GM23248 (cell line): Measurements from ENCODE around the gene ELP6. TPM values are rescaled to one million over a fixed set of nuclear protein-coding genes. Genes with fewer than 3 reads are reported as not detected.

ENCODE experiments used
- DNase-seq: peaks from one replicate; pipeline ENCODE4 v3.0.0-alpha.2; 2015
- H2AFZ ChIP-seq: fragments of 200-600 bp; sonication (generic); 2 replicates; pipeline ENCODE4 v1.6.1; 2016; ENCODE audit warnings: antibody characterized with exemption
- H3F3A ChIP-seq: fragments of 200-600 bp; sonication (generic); 2 replicates; pipeline ENCODE4 v1.6.1; 2016; ENCODE audit warnings: mild to moderate bottlenecking, antibody characterized with exemption, mixed run types; ENCODE audit not compliant: insufficient read depth
- H3K27ac ChIP-seq: fragments of 200-600 bp; sonication (generic); 2 replicates; pipeline ENCODE4 v1.5.1; 2016; ENCODE audit warnings: mild to moderate bottlenecking
- H3K27me3 ChIP-seq: fragments of 200-600 bp; sonication (generic); replicated peaks from 2 replicates; pipeline ENCODE4 v1.6.1; 2016; ENCODE audit warnings: mild to moderate bottlenecking; ENCODE audit not compliant: insufficient read depth
- H3K36me3 ChIP-seq: fragments of 200-600 bp; sonication (generic); 2 replicates; pipeline ENCODE4 v1.6.1; 2016; ENCODE audit warnings: low read depth, mild to moderate bottlenecking
- H3K4me1 ChIP-seq: fragments of 200-600 bp; sonication (generic); 2 replicates; pipeline ENCODE4 v1.6.1; 2016; ENCODE audit warnings: mild to moderate bottlenecking; ENCODE audit not compliant: insufficient read depth
- H3K4me2 ChIP-seq: fragments of 200-600 bp; sonication (generic); one replicate; pipeline ENCODE4 v1.6.1; 2016; ENCODE audit warnings: mild to moderate bottlenecking; ENCODE audit not compliant: unreplicated experiment
- H3K4me3 ChIP-seq: fragments of 200-600 bp; sonication (generic); 2 replicates; pipeline ENCODE4 v1.5.1; 2016; ENCODE audit warnings: mild to moderate bottlenecking
- H3K79me2 ChIP-seq: fragments of 200-600 bp; sonication (generic); 2 replicates; pipeline ENCODE4 v1.6.1; 2016; ENCODE audit warnings: mild to moderate bottlenecking; ENCODE audit not compliant: insufficient read depth
- H3K9ac ChIP-seq: fragments of 200-600 bp; sonication (generic); 2 replicates; pipeline ENCODE4 v1.6.1; 2016; ENCODE audit warnings: mild to moderate bottlenecking
- H3K9me2 ChIP-seq: fragments of 200-600 bp; sonication (generic); 2 replicates; pipeline ENCODE4 v1.6.1; 2016; ENCODE audit warnings: mixed run types, mild to moderate bottlenecking, moderate library complexity; ENCODE audit not compliant: insufficient read depth
- H3K9me3 ChIP-seq: fragments of 200-600 bp; sonication (generic); one replicate; pipeline ENCODE4 v1.6.1; 2017; ENCODE audit warnings: low read depth
- H4K20me1 ChIP-seq: fragments of 200-600 bp; sonication (generic); 2 replicates; pipeline ENCODE4 v1.6.0; 2016; ENCODE audit not compliant: insufficient read depth
- EZH2 ChIP-seq: fragments of 200-600 bp; sonication (generic); IDR thresholded peaks from 2 replicates; pipeline ENCODE4 v1.6.1; 2018; ENCODE audit warnings: antibody characterized with exemption, mild to moderate bottlenecking; ENCODE audit not compliant: insufficient read depth, poor library complexity, severe bottlenecking
- EZH2phosphoT487 ChIP-seq: fragments of 200-600 bp; sonication (generic); IDR thresholded peaks from 2 replicates; pipeline ENCODE4 v1.6.1; 2018; ENCODE audit warnings: antibody characterized with exemption, moderate library complexity, mild to moderate bottlenecking, low read depth; ENCODE audit not compliant: insufficient read depth
- WGBS, 2 experiments: methylation state at CpG; one replicate each; pipeline ENCODE4 v1.1.6; 2015 to 2017; ENCODE audit warnings: low lambda C conversion rate in 2 of 2, low coverage in 1 of 2; ENCODE audit errors: missing lambda C conversion rate in 2 of 2; 5-methylcytosine and 5-hydroxymethylcytosine counted together
- in situ Hi-C: fragments of 300-500 bp; cut with MboI; formaldehyde crosslinking; loops from 2 replicates; pipeline ENCODE4 v1.15.0; 2020
- polyA plus RNA-seq: library from polyadenylated mRNA; unstranded; fragments of >200 nt; fragmentation: Nextera tagmentation; extraction: Ambion mirVana; gene quantifications from 2 replicates; pipeline ENCODE4 v1.2.1, GENCODE V29; 2016
- total RNA-seq: library from RNA; depleted of rRNA; stranded (reverse); fragments of >200 nt; shearing (Covaris generic); gene quantifications from 2 replicates; pipeline ENCODE4 v1.2.3, GENCODE V29; 2014; rRNA removed

Gene ELP6, protein sequence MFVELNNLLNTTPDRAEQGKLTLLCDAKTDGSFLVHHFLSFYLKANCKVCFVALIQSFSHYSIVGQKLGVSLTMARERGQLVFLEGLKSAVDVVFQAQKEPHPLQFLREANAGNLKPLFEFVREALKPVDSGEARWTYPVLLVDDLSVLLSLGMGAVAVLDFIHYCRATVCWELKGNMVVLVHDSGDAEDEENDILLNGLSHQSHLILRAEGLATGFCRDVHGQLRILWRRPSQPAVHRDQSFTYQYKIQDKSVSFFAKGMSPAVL
- total RNA-seq, result 25.7 and 28.6 TPM in 2 replicates
- polyA plus RNA-seq, result 34.9 and 36.0 TPM in 2 replicates

GRCh38 chr3:47513125-47513929 lies at the start of gene ELP6:
TSS of gene ELP6 (minus strand) at chr3:47513712. CDS start at chr3:47513590, 122 bp downstream.
- H2AFZ ChIP-seq, result peak within 1 kb of the TSS; percentile 95
- peak within 1 kb of the TSS; percentile 79 for H3K27ac ChIP-seq
- H3K4me1 ChIP-seq, result no peaks in the 10 kb centered on the region; the same call in 1 of the 2 replicates
- no peaks in the 10 kb centered on the region for H3K27me3 ChIP-seq
- H3K9me3 ChIP-seq, result no peaks in the 10 kb centered on the region
- peak; percentile 98 for DNase-seq
- H3K4me2 ChIP-seq, result peak within 1 kb of the TSS; percentile 96
- peak within 1 kb of the TSS; percentile 95 for H3K4me3 ChIP-seq
- WGBS, 2 experiments, result 1% methylated on average over 68 to 70 of the region's 71 CpGs
- no peaks in the 10 kb centered on the region for H4K20me1 ChIP-seq
- TF ChIP-seq EZH2, result no peak
- TF ChIP-seq EZH2phosphoT487, result no peak
- in situ Hi-C loops, result no loop called here
- H3K9me2 ChIP-seq, result no peaks in the 10 kb centered on the region
- peak within 1 kb of the TSS; percentile 85 for H3K9ac ChIP-seq
- H3F3A ChIP-seq, result no peaks in the 10 kb centered on the region
- H3K79me2 ChIP-seq, result peaks cover 38% of the 10 kb centered on the region
- peaks cover 3% of the 10 kb centered on the region; the same call in 1 of the 2 replicates for H3K36me3 ChIP-seq

GRCh38 chr3:47556351-47556750 lies 42.8 kb upstream of the ELP6 start:
- no peaks in the 10 kb centered on the region for H3K9me3 ChIP-seq
- in situ Hi-C loops, result no loop called here
- no peak overlapping the region for H3K9ac ChIP-seq
- no peaks in the 10 kb centered on the region for H3K36me3 ChIP-seq
- no peak for DNase-seq
- H3K4me3 ChIP-seq, result no peak overlapping the region
- H3K27me3 ChIP-seq, result peaks cover 14% of the 10 kb centered on the region
- no peaks in the 10 kb centered on the region for H3K4me1 ChIP-seq
- H3F3A ChIP-seq, result no peaks in the 10 kb centered on the region
- H3K9me2 ChIP-seq, result no peaks in the 10 kb centered on the region
- H3K79me2 ChIP-seq, result no peaks in the 10 kb centered on the region
- TF ChIP-seq EZH2phosphoT487, result no peak
- H2AFZ ChIP-seq, result no peak overlapping the region
- WGBS, 2 experiments, result 67 to 71% methylated on average over 2 of the region's 2 CpGs
- H4K20me1 ChIP-seq, result no peaks in the 10 kb centered on the region
- H3K27ac ChIP-seq, result no peak overlapping the region
- H3K4me2 ChIP-seq, result no peak overlapping the region

DNA sequence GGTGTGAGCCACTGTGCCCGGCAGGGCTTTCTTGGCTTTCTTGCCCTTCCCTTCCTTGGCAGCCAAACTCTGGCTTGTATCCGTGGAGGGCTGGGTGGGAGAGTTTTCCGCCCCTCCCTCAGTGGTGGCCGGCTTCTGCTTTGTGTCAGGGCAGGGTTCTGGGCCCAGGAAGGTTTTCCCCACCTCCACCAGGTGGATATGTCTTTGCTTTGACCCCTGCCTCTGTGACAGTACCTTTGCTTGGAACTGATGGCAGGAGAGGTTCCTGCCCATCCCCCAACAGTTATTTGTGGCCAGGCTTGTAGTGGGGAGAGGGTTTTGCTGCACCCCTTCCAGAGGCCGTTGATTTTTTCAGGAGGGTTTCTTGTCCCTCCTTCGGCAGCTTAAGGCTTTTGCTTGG lies 40.8 kb upstream of the ELP6 start:
- Histone ChIP-seq H3K9ac (no peak overlapping the region), H3K79me2 (no peaks in the 10 kb centered on the region), H3K4me2 (no peak overlapping the region), H4K20me1 (no peaks in the 10 kb centered on the region), H3K4me1 (no peaks in the 10 kb centered on the region), H3K9me3 (no peaks in the 10 kb centered on the region), H3K36me3 (no peaks in the 10 kb centered on the region), H3K9me2 (no peaks in the 10 kb centered on the region), H2AFZ (no peak overlapping the region), H3K27me3 (peaks cover 17% of the 10 kb centered on the region), H3K4me3 (no peak overlapping the region), H3F3A (no peaks in the 10 kb centered on the region), H3K27ac (no peak overlapping the region)
- no peak for TF ChIP-seq EZH2phosphoT487
- no peak for TF ChIP-seq EZH2
- WGBS, 2 experiments, result 39 to 45% methylated on average over 5 to 6 of the region's 6 CpGs
- in situ Hi-C loops, result no loop called here
- DNase-seq, result no peak

DNA sequence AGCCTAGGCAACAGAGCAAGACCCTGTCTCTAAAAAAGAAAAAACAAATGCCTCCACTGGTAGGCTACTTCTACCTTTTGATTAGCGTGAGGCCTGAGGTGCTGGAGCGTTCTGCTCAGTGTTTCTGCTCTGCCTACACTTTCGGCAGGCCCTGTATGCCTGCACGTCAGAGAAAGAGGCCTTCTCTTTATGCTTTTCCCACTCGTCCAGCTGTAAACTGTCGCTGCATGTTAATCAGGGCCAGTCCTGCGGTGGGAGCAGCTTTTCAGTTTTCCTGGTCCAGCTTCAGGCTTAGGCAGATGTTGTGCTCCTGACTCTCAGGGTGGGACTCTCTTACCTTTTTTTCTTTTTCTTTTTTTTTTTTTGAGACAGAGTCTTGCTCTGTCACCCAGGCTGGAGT lies 39.9 kb upstream of the ELP6 start:
- TF ChIP-seq EZH2 (no peak), EZH2phosphoT487 (no peak)
- Histone ChIP-seq H3F3A (no peaks in the 10 kb centered on the region), H3K27me3 (peaks cover 21% of the 10 kb centered on the region), H3K9me2 (no peaks in the 10 kb centered on the region), H3K4me2 (no peak overlapping the region), H2AFZ (no peak overlapping the region), H3K4me1 (no peaks in the 10 kb centered on the region), H3K36me3 (no peaks in the 10 kb centered on the region), H3K4me3 (no peak overlapping the region), H4K20me1 (no peaks in the 10 kb centered on the region), H3K9ac (no peak overlapping the region), H3K9me3 (no peaks in the 10 kb centered on the region), H3K79me2 (no peaks in the 10 kb centered on the region), H3K27ac (no peak overlapping the region)
- DNase-seq, result no peak
- 43 to 50% methylated on average over 7 of the region's 7 CpGs for WGBS, 2 experiments
- in situ Hi-C loops, result no loop called here
